GM19397 (cell line): ENCODE results near the gene GINS2.

Source experiments
- ATAC-seq: cut with Tn5 transposase; IDR thresholded peaks from one replicate; pipeline ENCODE4 v1.9.1; 2021; ENCODE audit warnings: mild to moderate bottlenecking, moderate library complexity; ENCODE audit not compliant: unreplicated experiment

The GINS2 gene

DNA sequence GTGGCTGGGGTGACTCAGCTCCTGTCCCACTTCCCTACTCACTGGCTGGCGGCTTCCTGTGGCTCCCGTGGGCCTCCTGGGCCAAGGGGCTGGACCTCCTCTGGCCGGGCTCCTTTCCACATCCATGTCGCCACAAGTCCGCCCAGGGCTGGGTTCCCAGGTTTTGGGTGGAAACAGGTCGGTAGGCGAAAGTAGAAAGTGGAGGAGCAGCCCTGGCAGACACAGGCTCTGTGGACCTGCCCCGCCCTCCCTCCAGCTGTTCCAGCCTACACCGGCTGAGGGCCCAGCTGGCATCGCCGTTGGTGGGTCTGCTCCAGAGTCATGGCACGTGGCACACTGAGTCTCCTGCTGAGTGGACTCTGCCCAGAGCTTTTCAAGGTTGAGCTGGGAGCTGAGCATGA is 47.0 kb downstream of the GINS2 start:
- ATAC-seq, result no peak

DNA sequence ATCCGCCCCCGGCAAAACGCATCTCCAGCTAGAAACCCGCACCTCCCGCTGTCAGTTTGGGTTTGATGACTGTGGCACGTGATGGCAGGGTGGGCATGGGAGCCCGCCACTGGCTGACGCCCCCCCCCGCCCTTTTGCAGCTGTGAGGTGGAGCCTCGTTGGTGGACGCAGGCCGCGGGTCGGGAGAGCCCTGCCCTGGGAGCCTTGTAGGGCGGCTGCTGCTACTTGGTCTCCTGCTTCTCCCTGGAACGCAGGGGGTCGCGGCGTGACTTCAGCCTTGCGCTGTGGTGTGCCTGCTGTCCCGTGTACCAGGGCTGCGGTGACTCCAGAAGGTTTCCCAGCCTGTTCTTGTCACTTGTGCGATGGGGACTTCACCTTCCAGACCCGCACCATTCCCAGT is 47.4 kb downstream of the GINS2 start:
- ATAC-seq, result no peak

GRCh38 chr16:85640585-85640984 is 48.2 kb downstream of the GINS2 start:
- no peak for ATAC-seq

DNA sequence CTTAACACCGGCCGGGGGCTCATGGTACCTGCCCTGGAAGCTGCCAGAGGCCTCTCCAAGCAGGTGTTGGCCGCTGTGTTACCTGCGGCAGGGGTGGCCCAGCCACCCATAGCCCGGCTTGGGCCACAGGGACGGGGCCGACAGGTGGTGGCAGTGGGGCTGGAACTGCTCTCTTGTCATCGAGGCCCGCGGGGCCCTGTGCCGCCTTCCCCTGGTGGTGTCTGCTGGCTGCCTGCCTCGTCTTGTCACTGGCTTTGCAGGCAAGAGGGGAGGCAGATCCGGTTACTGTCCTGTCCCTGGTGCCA is 48.5 kb downstream of the GINS2 start:
- no peak for ATAC-seq

DNA sequence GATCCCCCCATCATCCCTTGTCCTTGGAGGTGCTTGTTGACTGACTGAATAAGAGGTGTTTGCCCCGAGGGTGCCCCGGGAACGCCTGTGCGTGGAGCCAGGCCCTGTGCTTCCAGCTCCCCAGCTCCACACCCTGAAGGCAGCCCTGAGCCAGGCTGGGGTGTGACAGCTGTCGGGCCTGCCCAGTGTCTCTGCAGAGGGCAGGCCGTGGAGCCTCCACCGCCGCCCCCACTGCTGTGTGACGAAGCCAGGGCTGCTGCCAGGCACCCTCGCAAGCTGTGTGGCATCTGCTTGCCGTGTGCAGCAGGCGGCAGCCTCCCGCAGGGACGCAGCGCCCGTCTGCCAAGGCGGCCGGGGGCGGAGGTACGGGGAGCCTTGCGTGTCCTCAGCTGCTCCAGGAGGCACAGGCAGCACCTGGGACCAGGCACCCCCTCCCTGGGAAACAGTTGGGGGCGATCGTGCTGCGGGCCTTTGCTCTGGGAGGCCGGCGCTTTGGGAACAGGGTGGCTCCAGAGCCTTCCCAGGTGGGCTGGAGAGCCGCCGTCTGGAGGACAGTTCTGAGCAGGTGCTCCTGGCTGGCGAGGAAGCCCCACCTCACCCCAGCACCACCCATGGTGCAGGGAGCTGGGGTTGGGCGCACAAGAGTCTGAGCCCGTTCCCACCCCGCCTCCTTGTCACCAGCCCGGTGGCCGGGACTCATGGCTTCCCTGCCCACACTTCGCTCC is 49.1 kb downstream of the GINS2 start:
- ATAC-seq, result no peak

DNA sequence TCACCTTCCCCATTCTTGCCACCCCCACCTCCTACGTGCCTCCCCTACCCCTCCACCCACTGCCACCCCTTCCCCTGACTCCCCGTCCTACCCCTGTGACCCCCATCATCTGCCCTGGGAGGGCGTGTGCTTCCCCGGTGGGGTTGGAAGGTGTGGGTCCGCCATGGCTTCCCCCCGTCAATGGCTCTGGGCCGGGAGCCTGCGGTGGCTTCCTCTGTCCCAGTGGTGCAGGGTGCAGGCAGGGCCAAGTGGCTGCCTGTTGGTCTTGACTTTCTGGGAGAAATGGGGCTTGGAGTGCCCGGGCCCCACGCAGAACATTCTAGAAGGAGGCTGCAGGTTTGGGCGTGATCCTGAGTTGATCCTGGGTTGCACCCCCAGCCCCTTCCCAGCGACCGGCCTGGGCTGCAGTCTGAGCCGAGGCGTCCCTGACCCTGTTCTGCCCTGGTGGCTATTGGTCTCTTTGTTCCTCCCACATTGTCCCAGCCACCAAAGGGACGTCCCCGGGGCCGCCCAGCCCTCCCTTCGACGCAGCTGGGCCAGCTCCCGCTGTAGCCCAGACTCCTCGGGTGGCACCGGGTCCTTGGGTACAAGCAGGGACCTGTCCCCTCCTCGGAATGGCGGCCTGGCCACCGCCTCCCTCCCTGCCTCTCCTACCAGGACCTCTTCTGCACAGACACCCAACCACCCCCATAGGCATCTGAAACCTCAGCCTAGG is 49.9 kb downstream of the GINS2 start:
- no peak for ATAC-seq

GRCh38 chr16:85637808-85638647 is 50.7 kb downstream of the GINS2 start:
- no peak for ATAC-seq

- ATAC-seq, result no peak
Observed at GRCh38 chr16:85637061-85637807, 51.5 kb downstream of the GINS2 start.

DNA sequence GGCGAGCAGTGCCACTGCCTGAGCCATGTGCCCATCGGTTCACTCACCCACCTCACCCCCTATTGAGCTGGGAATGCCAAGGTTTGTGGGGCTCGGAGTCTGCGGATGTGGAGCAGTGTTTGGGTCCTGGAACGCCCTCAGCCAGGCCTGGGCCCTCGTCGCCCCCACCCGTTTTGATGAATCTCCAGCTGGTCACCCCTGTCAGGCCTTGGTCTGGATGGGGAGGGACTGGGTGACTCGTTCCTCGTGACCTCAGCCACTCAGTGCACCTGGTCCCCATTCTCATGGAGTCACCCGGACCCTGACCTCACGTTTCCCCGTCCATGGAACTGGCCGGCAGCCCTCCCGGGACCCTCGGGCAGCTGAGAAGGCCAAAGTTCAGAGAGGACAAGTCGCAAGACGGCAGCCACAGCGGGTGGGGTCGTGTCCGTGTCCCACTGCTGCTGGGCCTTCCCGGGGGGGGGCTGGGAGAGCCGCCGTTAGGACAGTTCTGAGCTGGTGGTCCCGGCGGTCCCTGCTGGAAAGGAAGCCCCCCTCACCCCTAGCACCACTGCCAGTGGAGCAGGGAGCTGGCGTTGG is 52.4 kb downstream of the GINS2 start:
- no peak for ATAC-seq

DNA sequence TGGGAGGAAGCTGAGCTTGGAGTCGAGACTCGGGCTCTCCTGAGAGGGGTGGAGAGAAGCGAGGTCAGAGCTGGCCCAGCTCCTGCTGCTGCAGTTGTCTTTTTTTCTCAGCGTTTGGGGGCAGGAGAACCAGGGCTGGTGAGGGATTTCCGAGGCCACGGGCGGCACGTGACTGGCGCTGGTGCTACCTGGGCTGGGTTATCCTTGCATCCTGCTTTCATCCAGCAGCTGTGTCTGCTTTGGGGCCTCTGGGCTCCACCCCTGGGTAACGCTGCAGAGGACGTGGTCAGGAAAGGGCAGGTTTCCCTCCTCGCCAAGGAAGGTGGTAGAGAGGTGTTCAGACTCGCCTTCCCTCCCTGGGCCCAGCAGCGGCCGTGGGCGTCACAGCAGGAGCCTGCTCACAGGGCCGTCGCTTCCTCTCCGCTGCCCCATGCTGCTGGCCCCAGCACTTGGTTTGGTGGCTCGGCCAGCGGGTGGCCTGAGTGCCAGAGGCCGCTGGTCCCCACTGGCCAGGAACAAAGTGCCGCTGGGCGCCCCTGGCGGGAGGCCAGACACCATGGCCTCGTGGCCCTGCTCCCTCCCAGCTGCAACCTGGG is 53.1 kb downstream of the GINS2 start:
- no peak for ATAC-seq

GRCh38 chr16:85634747-85635544 is 53.8 kb downstream of the GINS2 start:
- ATAC-seq, result no peak

DNA sequence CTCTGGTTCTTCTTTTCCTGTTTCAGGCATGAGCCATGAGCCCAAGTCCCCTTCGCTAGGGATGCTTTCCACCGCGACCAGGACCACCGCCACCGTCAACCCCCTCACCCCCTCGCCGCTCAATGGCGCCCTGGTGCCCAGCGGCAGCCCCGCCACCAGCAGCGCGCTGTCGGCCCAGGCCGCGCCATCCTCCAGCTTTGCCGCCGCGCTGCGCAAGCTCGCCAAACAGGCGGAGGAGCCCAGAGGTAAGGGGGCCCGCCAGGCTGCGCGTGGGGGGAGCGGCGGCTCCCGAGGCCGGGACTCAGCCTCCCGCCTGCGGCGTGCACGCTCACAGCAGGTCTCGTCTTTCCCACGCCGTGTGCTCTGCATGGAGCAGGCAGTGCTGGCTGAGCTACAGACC is 54.9 kb downstream of the GINS2 start:
- ATAC-seq, result no peak

- no peak for ATAC-seq
Observed at GRCh38 chr16:85633438-85633743, 55.4 kb downstream of the GINS2 start.

DNA sequence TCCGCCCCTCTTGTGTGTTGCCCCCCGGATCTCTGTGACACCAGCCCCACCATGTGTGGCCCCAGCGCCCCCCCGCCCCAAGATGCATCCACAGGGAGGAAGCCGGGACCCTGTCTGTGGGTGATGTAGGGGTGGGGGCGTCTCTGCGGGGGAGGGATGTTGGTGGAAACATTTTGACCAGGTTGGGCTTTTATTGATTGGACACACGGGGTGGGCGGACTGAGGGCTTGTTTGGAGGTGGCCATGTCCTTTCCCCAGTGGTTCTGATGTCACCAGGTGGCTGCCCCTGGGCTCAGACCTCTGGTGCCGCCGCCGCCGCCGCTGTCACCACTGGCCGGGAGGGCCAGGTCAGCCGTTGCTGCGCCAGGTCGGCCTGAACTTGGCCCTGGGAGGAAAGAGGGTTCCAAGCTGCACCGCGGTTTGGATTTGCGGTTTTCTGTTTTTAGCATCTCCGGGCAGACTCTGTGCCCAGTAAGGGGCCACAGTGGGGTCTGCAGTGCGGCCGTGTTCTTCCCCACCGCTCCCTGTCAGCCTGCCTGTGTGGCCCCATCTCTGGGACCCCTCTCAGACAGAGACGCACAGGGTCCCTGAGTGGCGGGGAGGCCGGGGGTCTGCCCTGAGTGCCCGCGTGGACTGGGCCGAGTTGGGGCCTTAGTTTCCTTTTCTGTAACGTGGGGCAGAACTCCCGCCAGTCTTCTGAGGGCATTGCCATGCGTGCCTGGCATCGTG is 55.9 kb downstream of the GINS2 start:
- ATAC-seq, result no peak

- ATAC-seq, result no peak
Observed at GRCh38 chr16:85631802-85632393, 56.9 kb downstream of the GINS2 start.

- ATAC-seq, result no peak
Observed at GRCh38 chr16:85631230-85631629, 57.5 kb downstream of the GINS2 start.

DNA sequence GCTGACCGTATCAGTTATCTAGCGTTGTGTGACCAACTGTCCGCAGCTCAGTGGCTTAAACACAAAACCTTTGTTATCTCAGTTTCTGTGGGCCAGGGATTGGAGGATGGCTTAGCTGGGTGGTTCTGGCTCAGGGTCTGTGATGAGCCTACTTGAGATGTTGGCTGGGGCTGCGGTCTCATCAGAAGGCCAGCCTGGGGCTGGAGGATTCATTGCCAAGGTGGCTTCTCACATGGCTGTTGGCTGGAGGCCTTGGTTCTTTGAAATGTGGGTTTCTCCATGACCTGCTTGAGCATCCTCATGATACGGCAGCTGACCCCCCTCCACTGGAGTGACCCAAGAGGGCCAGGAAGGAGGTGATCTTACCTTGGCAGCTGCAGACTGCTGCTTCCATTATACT is 58.9 kb downstream of the GINS2 start:
- ATAC-seq, result no peak

DNA sequence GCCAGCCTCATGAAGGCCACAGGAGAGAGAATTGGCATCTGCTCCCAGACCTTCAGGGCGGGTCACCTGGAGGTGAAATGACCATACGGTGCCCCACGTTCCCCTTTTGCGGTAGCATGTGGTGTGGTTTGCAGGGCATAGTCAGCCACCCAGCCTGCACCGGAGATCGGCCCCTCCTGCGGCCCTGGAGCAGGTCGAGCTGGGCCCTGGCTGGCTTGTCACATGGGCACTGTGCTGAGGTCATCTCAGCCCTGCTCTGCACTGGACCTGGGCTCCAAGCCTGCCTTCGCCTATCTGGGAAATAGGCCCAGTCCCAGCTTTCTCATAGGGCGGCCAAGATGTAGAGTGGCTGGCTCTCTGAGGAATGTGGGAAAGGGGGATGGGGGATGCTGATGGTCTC is 59.4 kb downstream of the GINS2 start:
- ATAC-seq, result no peak

- no peak for ATAC-seq
Observed at GRCh38 chr16:85628645-85629044, 60.1 kb downstream of the GINS2 start.
